Common myeloid progenitor, CD34-positive (primary cell): ENCODE results near the gene M1AP.

Source experiments
- CTCF ChIA-PET: fragments of 350-600 bp; sonication (Branson Sonifier 250); formaldehyde crosslinking; loops from one replicate; lab custom pipeline; 2021; ENCODE audit warnings: antibody characterized with exemption; lab: Charles Lee
- POLR2A ChIA-PET: fragments of 350-600 bp; sonication (Branson Sonifier 250); formaldehyde crosslinking; loops from one replicate; lab custom pipeline; 2021; ENCODE audit warnings: antibody characterized with exemption; lab: Charles Lee
- DNase-seq, 3 donors: peaks; one replicate each; pipeline versions ENCODE4 v3.0.0 to v3.0.0-alpha.2; 2013
- H3K27ac ChIP-seq, 2 experiments: 1 replicate in 1 of 2; 2 replicates in 1 of 2; pipeline ENCODE4 v1.7.0; 2013; ENCODE audit warnings: inconsistent platforms in 2 of 2, low read length in 2 of 2, mild to moderate bottlenecking in 2 of 2, low read depth in 1 of 2, moderate library complexity in 1 of 2; ENCODE audit not compliant: severe bottlenecking in 2 of 2, insufficient read depth in 1 of 2, poor library complexity in 1 of 2
- H3K27me3 ChIP-seq, 5 experiments: replicated peaks in 2 of 5; 1 replicate in 3 of 5; 2 replicates in 2 of 5; pipeline versions ENCODE4 v1.6.1 to v1.7.0; 2013; ENCODE audit warnings: low read length in 4 of 5, mild to moderate bottlenecking in 2 of 5, moderate library complexity in 2 of 5, inconsistent platforms in 1 of 5; ENCODE audit not compliant: insufficient read depth in 5 of 5, control insufficient read depth in 4 of 5
- H3K36me3 ChIP-seq, 4 experiments: 1 replicate in 2 of 4; 2 replicates in 2 of 4; pipeline versions ENCODE4 v1.6.1 to v1.7.0; 2013; ENCODE audit warnings: low read length in 3 of 4, control low read depth in 1 of 4, mild to moderate bottlenecking in 1 of 4; ENCODE audit not compliant: control insufficient read depth in 4 of 4, insufficient read depth in 4 of 4
- H3K4me1 ChIP-seq, 4 experiments: 1 replicate in 3 of 4; 2 replicates in 1 of 4; pipeline versions ENCODE4 v1.6.1 to v1.7.1; 2013; ENCODE audit warnings: low read length in 3 of 4, mild to moderate bottlenecking in 3 of 4, control low read depth in 1 of 4, inconsistent platforms in 1 of 4, moderate library complexity in 1 of 4; ENCODE audit not compliant: control insufficient read depth in 4 of 4, insufficient read depth in 4 of 4; ENCODE audit errors: control extremely low read depth in 1 of 4
- H3K4me3 ChIP-seq, 7 experiments: 1 replicate in 4 of 7; 2 replicates in 3 of 7; pipeline versions ENCODE4 v1.5.1 to v1.7.0; 2013; ENCODE audit warnings: mild to moderate bottlenecking in 7 of 7, low read length in 6 of 7, moderate library complexity in 6 of 7, inconsistent platforms in 2 of 7, low read depth in 2 of 7, control low read depth in 1 of 7; ENCODE audit not compliant: insufficient read depth in 4 of 7, control insufficient read depth in 1 of 7; ENCODE audit errors: extremely low read depth in 1 of 7
- H3K9me3 ChIP-seq, 5 experiments: 1 replicate in 4 of 5; 2 replicates in 1 of 5; pipeline versions ENCODE4 v1.6.1 to v1.7.1; 2013; ENCODE audit warnings: low read length in 4 of 5, mild to moderate bottlenecking in 2 of 5, inconsistent platforms in 1 of 5, low read depth in 1 of 5, moderate library complexity in 1 of 5; ENCODE audit not compliant: control insufficient read depth in 4 of 5, insufficient read depth in 2 of 5; ENCODE audit errors: control extremely low read depth in 1 of 5
- WGBS: methylation state at CpG from one replicate; pipeline ENCODE4 v1.1.5; 2013; ENCODE audit not compliant: insufficient coverage; 5-methylcytosine and 5-hydroxymethylcytosine counted together

Gene M1AP

GRCh38 chr2:74572178-74572925 lies 75.8 kb downstream of the M1AP start:
- Histone ChIP-seq H3K9me3 (no peaks in the 10 kb centered on the region), H3K27me3 (no peaks in the 10 kb centered on the region), H3K27ac (no peak overlapping the region), H3K4me3 (no peak overlapping the region), H3K36me3 (no peaks in the 10 kb centered on the region), H3K4me1 (peaks cover 37 to 82% (median 47%) of the 10 kb centered on the region in 4 experiments)
- WGBS = 100% methylated on average over 3 of the region's 3 CpGs
- POLR2A ChIA-PET = no interaction called here
- no peak for DNase-seq
- CTCF ChIA-PET = interaction anchor here (0.8 to 8.7 kb wide), 5 partner anchors 8 to 90 kb away, joined by 3 to 109 read pairs (median 4); partner anchors contain the start of genes CCDC142 and TTC31

GRCh38 chr2:74571058-74571457 lies 77.1 kb downstream of the M1AP start:
- Histone ChIP-seq H3K4me3 (no peak overlapping the region), H3K27ac (no peak overlapping the region), H3K36me3 (no peaks in the 10 kb centered on the region), H3K9me3 (no peaks in the 10 kb centered on the region), H3K4me1 (peaks cover 24 to 79% (median 34%) of the 10 kb centered on the region in 4 experiments), H3K27me3 (no peaks in the 10 kb centered on the region)
- DNase-seq = peak in 1 of 3 donors; percentile 22
- CTCF ChIA-PET = interaction anchor here (1.0 to 8.7 kb wide), 3 partner anchors 9 to 89 kb away, joined by 3 to 109 read pairs (median 5); partner anchors contain the start of genes CCDC142 and TTC31
- POLR2A ChIA-PET = no interaction called here
- WGBS = 81% methylated on average over 1 of the region's 1 CpG

DNA sequence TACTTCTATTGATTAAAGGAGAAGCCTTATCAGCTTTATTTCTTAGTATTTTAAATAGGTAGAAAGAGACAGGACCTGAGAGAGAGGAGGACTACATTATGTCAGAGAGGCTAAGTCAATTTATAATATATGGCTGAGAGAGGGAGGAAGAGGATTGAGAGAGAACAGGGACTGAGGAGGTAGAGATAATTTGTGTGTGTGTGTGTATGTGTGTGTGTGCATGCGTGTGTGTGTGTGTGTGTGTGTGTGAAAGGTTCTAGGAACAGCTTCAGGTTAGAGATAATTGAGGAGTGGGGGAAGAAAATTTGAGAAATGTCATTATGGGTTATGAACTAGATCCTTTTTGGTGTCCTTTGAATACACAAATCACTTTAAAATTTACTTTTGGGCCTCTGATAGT lies 78.4 kb downstream of the M1AP start:
- no peaks in the 10 kb centered on the region for H3K9me3 ChIP-seq
- WGBS = no CpG with 5 or more reads among the region's 1 CpG
- no peaks in the 10 kb centered on the region for H3K27me3 ChIP-seq
- ChIA-PET POLR2A (no interaction called here), CTCF (interaction anchor here (0.8 to 4.5 kb wide), 4 partner anchors 11 to 87 kb away, joined by 3 to 23 read pairs (median 3); partner anchors contain the start of genes CCDC142 and TTC31)
- H3K27ac ChIP-seq = no peak overlapping the region
- H3K4me1 ChIP-seq = peaks cover 10 to 68% (median 21%) of the 10 kb centered on the region in 4 experiments
- DNase-seq = no peak
- no peak overlapping the region for H3K4me3 ChIP-seq
- no peaks in the 10 kb centered on the region for H3K36me3 ChIP-seq

DNA sequence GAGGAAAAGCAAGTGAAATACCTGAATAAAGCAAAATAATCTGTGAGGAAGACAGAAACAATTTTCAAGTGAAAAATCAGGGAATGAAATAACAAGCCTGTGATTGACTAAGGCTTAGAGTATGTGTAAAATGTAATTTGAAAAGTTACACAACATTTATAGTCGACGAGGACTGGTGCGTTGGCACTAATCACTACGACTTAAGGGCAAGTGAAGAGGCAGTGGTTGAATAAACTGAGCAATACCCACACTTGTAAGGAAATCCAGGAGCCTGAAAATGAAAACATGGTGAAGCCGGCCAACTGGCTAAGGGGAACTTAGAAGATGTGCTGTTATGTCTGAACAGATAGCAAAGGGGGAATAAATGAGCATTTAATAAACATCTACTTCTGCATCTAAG lies 80.2 kb downstream of the M1AP start:
- Histone ChIP-seq H3K36me3 (no peaks in the 10 kb centered on the region), H3K27me3 (no peaks in the 10 kb centered on the region), H3K4me1 (peaks cover 4 to 52% (median 10%) of the 10 kb centered on the region in 4 experiments), H3K27ac (no peak overlapping the region), H3K4me3 (no peak overlapping the region), H3K9me3 (no peaks in the 10 kb centered on the region)
- POLR2A ChIA-PET = no interaction called here
- CTCF ChIA-PET = interaction anchor here (1.0 to 4.5 kb wide), 4 partner anchors 9 to 23 kb away, joined by 4 to 23 read pairs (median 5); no protein-coding TSS in a partner anchor
- no peak for DNase-seq
- 93% methylated on average over 5 of the region's 5 CpGs for WGBS

GRCh38 chr2:74566754-74567085 lies 81.4 kb downstream of the M1AP start:
- Histone ChIP-seq H3K9me3 (no peaks in the 10 kb centered on the region), H3K27ac (no peak overlapping the region), H3K4me3 (no peak overlapping the region), H3K4me1 (peaks cover 0 to 54% (median 14%) of the 10 kb centered on the region in 4 experiments), H3K27me3 (no peaks in the 10 kb centered on the region), H3K36me3 (no peaks in the 10 kb centered on the region)
- no peak for DNase-seq
- POLR2A ChIA-PET = interaction anchor here (1.6 kb wide), 1 partner anchor 9 kb away, joined by 3 read pairs; no protein-coding TSS in a partner anchor
- CTCF ChIA-PET = interaction anchor here (1.0 to 4.5 kb wide), 5 partner anchors 8 to 178 kb away, joined by 3 to 23 read pairs (median 5); no protein-coding TSS in a partner anchor

DNA sequence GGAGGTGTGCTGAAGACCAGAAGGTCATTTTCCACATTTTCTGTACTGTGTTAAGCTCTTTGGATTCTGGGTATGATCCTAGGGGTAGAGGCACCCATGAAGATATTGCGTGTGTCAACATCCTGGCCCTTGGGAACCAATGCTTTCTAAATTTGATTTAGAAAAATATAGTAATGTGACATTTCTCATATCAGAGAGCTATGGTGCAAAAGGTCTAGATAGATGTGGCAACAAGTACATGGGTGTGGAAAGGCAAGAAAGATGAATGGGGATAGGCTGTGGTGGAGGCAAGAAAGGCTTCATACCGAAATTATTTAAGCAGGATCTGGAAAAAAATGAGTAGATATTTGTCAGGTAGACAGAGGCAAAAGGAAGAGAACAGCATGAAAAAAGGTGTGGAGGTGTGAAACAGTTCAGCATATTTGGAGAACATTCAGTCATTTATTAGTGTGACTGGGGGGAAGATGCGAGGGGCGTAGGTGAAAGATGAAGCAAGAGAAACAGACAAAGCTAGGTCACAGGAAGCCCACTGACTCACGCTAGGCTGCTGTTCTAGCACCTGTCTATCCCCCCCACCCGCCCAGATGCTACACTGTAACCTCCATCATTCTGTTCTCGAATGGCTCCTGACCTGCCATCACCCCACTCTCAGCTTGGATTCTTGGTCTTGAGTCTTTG lies 81.9 kb downstream of the M1AP start:
- WGBS = 97% methylated on average over 4 of the region's 7 CpGs
- H3K27me3 ChIP-seq = no peaks in the 10 kb centered on the region
- H3K4me3 ChIP-seq = no peak overlapping the region
- no peaks in the 10 kb centered on the region for H3K9me3 ChIP-seq
- ChIA-PET POLR2A (interaction anchor here (1.6 kb wide), 1 partner anchor 9 kb away, joined by 3 read pairs; no protein-coding TSS in a partner anchor), CTCF (interaction anchor here (1.0 to 4.5 kb wide), 6 partner anchors 8 to 177 kb away, joined by 3 to 23 read pairs (median 4); no protein-coding TSS in a partner anchor)
- peaks cover 0 to 56% (median 14%) of the 10 kb centered on the region in 4 experiments for H3K4me1 ChIP-seq
- no peak for DNase-seq
- H3K27ac ChIP-seq = no peak overlapping the region
- H3K36me3 ChIP-seq = no peaks in the 10 kb centered on the region
